H1 (cell line): ENCODE data around the gene AGRP. TPM values are rescaled to one million over a fixed set of nuclear protein-coding genes. Genes with fewer than 3 reads are reported as not detected.

Source experiments
- CHD7 ChIP-seq: fragments of 300-600 bp; sonication (generic); IDR thresholded peaks from 2 replicates; pipeline ENCODE4 v1.7.1; 2012; ENCODE audit warnings: low read length, moderate library complexity, mild to moderate bottlenecking, inconsistent platforms; ENCODE audit not compliant: insufficient replicate concordance
- JUN ChIP-seq: IDR thresholded peaks from 2 replicates; pipeline ENCODE4 v1.6.1; 2011; ENCODE audit warnings: low read depth, mild to moderate bottlenecking, improper control_type of control experiment, low read length
- POLR2AphosphoS5 ChIP-seq: IDR thresholded peaks from 2 replicates; pipeline ENCODE4 v1.6.1; 2011; ENCODE audit warnings: low read depth, low read length
- SP1 ChIP-seq: IDR thresholded peaks from 2 replicates; pipeline ENCODE4 v1.6.1; 2011; ENCODE audit warnings: low read depth, low read length
- SP4 ChIP-seq: IDR thresholded peaks from 2 replicates; pipeline ENCODE4 v1.6.1; 2012; ENCODE audit warnings: low read length, inconsistent platforms
- polyA plus RNA-seq, 7 experiments: library from polyadenylated mRNA; depleted of rRNA in 3 of 7; stranded (reverse) in 5 of 7; unstranded in 2 of 7; fragments of >200 nt in 5 of 7; fragments of 200-250 nt in 2 of 7; gene quantifications; 1 replicate in 5 of 7; 2 replicates in 1 of 7; 4 replicates in 1 of 7; pipeline versions ENCODE4 v1.2.1 to v1.2.3, GENCODE V29; 2011 to 2013; ENCODE audit warnings: missing spikeins in 2 of 7, mixed read lengths in 2 of 7
- total RNA-seq: library from RNA; stranded (reverse); fragmentation: NEBNext Ultra II Directional; extraction: Animal tissue kit (Norgen Biotek cat#: 25700); gene quantifications from 2 replicates; pipeline ENCODE4 v1.2.1, GENCODE V29; 2021

The AGRP gene
- total and polyA plus RNA-seq, 2 of the 8 experiments (the other 6 are each of a cell fraction or from before 2014, with no cell fraction given) = not detected

- TF ChIP-seq CHD7 = no peak
- TF ChIP-seq POLR2AphosphoS5 = no peak
- TF ChIP-seq SP4 = no peak
- no peak for TF ChIP-seq SP1
- no peak for TF ChIP-seq JUN
Measured at GRCh38 chr16:67449336-67449735, 34.0 kb downstream of the AGRP start (continued).
